H1 (cell line): ENCODE results near the gene UBL4B. TPM values are rescaled to one million over a fixed set of nuclear protein-coding genes. Genes with fewer than 3 reads are reported as not detected.

ENCODE experiments used
- CBX8 ChIP-seq: fragments of 300-800, 300-1000 bp; sonication (generic); IDR thresholded peaks from 2 replicates; pipeline ENCODE4 v1.7.1; 2016; ENCODE audit warnings: low read depth, low read length, borderline replicate concordance
- EGR1 ChIP-seq: IDR thresholded peaks from 2 replicates; pipeline ENCODE4 v1.6.1; 2011; ENCODE audit warnings: low read depth, low read length, borderline replicate concordance
- EP300 ChIP-seq, 2 experiments: IDR thresholded peaks; 1 replicate in 1 of 2; 2 replicates in 1 of 2; pipeline ENCODE4 v1.6.1; 2011 to 2012; ENCODE audit warnings: low read depth in 2 of 2, low read length in 2 of 2, mild to moderate bottlenecking in 2 of 2, borderline replicate concordance in 1 of 2, inconsistent platforms in 1 of 2, moderate library complexity in 1 of 2
- NANOG ChIP-seq: IDR thresholded peaks from 2 replicates; pipeline ENCODE4 v1.6.1; 2011; ENCODE audit warnings: low read length, low read depth, mild to moderate bottlenecking, inconsistent platforms; ENCODE audit not compliant: insufficient read depth, poor library complexity, severe bottlenecking
- RFX5 ChIP-seq: IDR thresholded peaks from 2 replicates; pipeline ENCODE4 v1.6.1; 2011; ENCODE audit warnings: low read depth, low read length, improper control_type of control experiment, borderline replicate concordance
- TAF1 ChIP-seq: IDR thresholded peaks from 2 replicates; pipeline ENCODE4 v1.6.1; 2011; ENCODE audit warnings: mild to moderate bottlenecking, low read depth, low read length
- polyA plus RNA-seq, 7 experiments: library from polyadenylated mRNA; depleted of rRNA in 3 of 7; stranded (reverse) in 5 of 7; unstranded in 2 of 7; fragments of >200 nt in 5 of 7; fragments of 200-250 nt in 2 of 7; gene quantifications; 1 replicate in 5 of 7; 2 replicates in 1 of 7; 4 replicates in 1 of 7; pipeline versions ENCODE4 v1.2.1 to v1.2.3, GENCODE V29; 2011 to 2013; ENCODE audit warnings: missing spikeins in 2 of 7, mixed read lengths in 2 of 7
- total RNA-seq: library from RNA; stranded (reverse); fragmentation: NEBNext Ultra II Directional; extraction: Animal tissue kit (Norgen Biotek cat#: 25700); gene quantifications from 2 replicates; pipeline ENCODE4 v1.2.1, GENCODE V29; 2021

UBL4B gene
- total and polyA plus RNA-seq, 2 of the 8 experiments (the other 6 are each of a cell fraction or from before 2014, with no cell fraction given) = 0.11 TPM; not detected in 1

DNA sequence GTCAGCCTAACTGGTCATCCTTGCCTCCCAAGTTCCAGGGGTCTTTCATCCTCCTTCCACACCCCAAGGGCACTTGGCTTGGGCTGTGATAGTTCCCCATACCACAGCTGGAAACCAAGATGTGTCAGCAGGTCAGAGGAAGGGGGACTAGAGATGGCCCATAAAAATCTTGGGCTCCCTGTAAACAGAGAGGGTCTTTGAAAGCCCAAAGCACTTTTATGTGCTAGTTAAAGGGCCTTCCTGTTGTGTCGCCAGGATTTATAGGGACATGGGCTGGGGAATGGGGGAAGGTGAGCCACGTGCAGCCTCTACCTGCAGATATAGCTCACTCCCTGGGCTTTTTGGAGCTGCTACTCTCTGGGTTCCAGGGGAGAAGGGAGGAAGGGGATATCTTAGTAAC lies 11.9 kb upstream of the UBL4B start (continued):
- TF ChIP-seq RFX5 (no peak), TAF1 (no peak), EGR1 (no peak), NANOG (no peak), CBX8 (no peak), EP300 (IDR thresholded peaks at IDR 0.05; ENCODE audit: borderline replicate concordance in 1 of 2, low read depth in 2 of 2, low read length in 2 of 2) (no peak)
